GM23248 (cell line): ENCODE results near the gene SPTAN1. TPM values are rescaled to one million over a fixed set of nuclear protein-coding genes. Genes with fewer than 3 reads are reported as not detected.
A peak's percentile ranks its signal among the peaks of the same experiment; 100 is the strongest.

Experiments
- DNase-seq: peaks from one replicate; pipeline ENCODE4 v3.0.0-alpha.2; 2015
- H2AFZ ChIP-seq: fragments of 200-600 bp; sonication (generic); 2 replicates; pipeline ENCODE4 v1.6.1; 2016; ENCODE audit warnings: antibody characterized with exemption
- H3F3A ChIP-seq: fragments of 200-600 bp; sonication (generic); 2 replicates; pipeline ENCODE4 v1.6.1; 2016; ENCODE audit warnings: mild to moderate bottlenecking, antibody characterized with exemption, mixed run types; ENCODE audit not compliant: insufficient read depth
- H3K27ac ChIP-seq: fragments of 200-600 bp; sonication (generic); 2 replicates; pipeline ENCODE4 v1.5.1; 2016; ENCODE audit warnings: mild to moderate bottlenecking
- H3K27me3 ChIP-seq: fragments of 200-600 bp; sonication (generic); replicated peaks from 2 replicates; pipeline ENCODE4 v1.6.1; 2016; ENCODE audit warnings: mild to moderate bottlenecking; ENCODE audit not compliant: insufficient read depth
- H3K36me3 ChIP-seq: fragments of 200-600 bp; sonication (generic); 2 replicates; pipeline ENCODE4 v1.6.1; 2016; ENCODE audit warnings: low read depth, mild to moderate bottlenecking
- H3K4me1 ChIP-seq: fragments of 200-600 bp; sonication (generic); 2 replicates; pipeline ENCODE4 v1.6.1; 2016; ENCODE audit warnings: mild to moderate bottlenecking; ENCODE audit not compliant: insufficient read depth
- H3K4me2 ChIP-seq: fragments of 200-600 bp; sonication (generic); one replicate; pipeline ENCODE4 v1.6.1; 2016; ENCODE audit warnings: mild to moderate bottlenecking; ENCODE audit not compliant: unreplicated experiment
- H3K4me3 ChIP-seq: fragments of 200-600 bp; sonication (generic); 2 replicates; pipeline ENCODE4 v1.5.1; 2016; ENCODE audit warnings: mild to moderate bottlenecking
- H3K79me2 ChIP-seq: fragments of 200-600 bp; sonication (generic); 2 replicates; pipeline ENCODE4 v1.6.1; 2016; ENCODE audit warnings: mild to moderate bottlenecking; ENCODE audit not compliant: insufficient read depth
- H3K9ac ChIP-seq: fragments of 200-600 bp; sonication (generic); 2 replicates; pipeline ENCODE4 v1.6.1; 2016; ENCODE audit warnings: mild to moderate bottlenecking
- H3K9me2 ChIP-seq: fragments of 200-600 bp; sonication (generic); 2 replicates; pipeline ENCODE4 v1.6.1; 2016; ENCODE audit warnings: mixed run types, mild to moderate bottlenecking, moderate library complexity; ENCODE audit not compliant: insufficient read depth
- H3K9me3 ChIP-seq: fragments of 200-600 bp; sonication (generic); one replicate; pipeline ENCODE4 v1.6.1; 2017; ENCODE audit warnings: low read depth
- H4K20me1 ChIP-seq: fragments of 200-600 bp; sonication (generic); 2 replicates; pipeline ENCODE4 v1.6.0; 2016; ENCODE audit not compliant: insufficient read depth
- EZH2 ChIP-seq: fragments of 200-600 bp; sonication (generic); IDR thresholded peaks from 2 replicates; pipeline ENCODE4 v1.6.1; 2018; ENCODE audit warnings: antibody characterized with exemption, mild to moderate bottlenecking; ENCODE audit not compliant: insufficient read depth, poor library complexity, severe bottlenecking
- EZH2phosphoT487 ChIP-seq: fragments of 200-600 bp; sonication (generic); IDR thresholded peaks from 2 replicates; pipeline ENCODE4 v1.6.1; 2018; ENCODE audit warnings: antibody characterized with exemption, moderate library complexity, mild to moderate bottlenecking, low read depth; ENCODE audit not compliant: insufficient read depth
- WGBS, 2 experiments: methylation state at CpG; one replicate each; pipeline ENCODE4 v1.1.6; 2015 to 2017; ENCODE audit warnings: low lambda C conversion rate in 2 of 2, low coverage in 1 of 2; ENCODE audit errors: missing lambda C conversion rate in 2 of 2; 5-methylcytosine and 5-hydroxymethylcytosine counted together
- in situ Hi-C: fragments of 300-500 bp; cut with MboI; formaldehyde crosslinking; loops from 2 replicates; pipeline ENCODE4 v1.15.0; 2020
- polyA plus RNA-seq: library from polyadenylated mRNA; unstranded; fragments of >200 nt; fragmentation: Nextera tagmentation; extraction: Ambion mirVana; gene quantifications from 2 replicates; pipeline ENCODE4 v1.2.1, GENCODE V29; 2016
- total RNA-seq: library from RNA; depleted of rRNA; stranded (reverse); fragments of >200 nt; shearing (Covaris generic); gene quantifications from 2 replicates; pipeline ENCODE4 v1.2.3, GENCODE V29; 2014

The SPTAN1 gene
- total and polyA plus RNA-seq, 2 experiments from 2014 or later: 144 to 275 TPM

DNA sequence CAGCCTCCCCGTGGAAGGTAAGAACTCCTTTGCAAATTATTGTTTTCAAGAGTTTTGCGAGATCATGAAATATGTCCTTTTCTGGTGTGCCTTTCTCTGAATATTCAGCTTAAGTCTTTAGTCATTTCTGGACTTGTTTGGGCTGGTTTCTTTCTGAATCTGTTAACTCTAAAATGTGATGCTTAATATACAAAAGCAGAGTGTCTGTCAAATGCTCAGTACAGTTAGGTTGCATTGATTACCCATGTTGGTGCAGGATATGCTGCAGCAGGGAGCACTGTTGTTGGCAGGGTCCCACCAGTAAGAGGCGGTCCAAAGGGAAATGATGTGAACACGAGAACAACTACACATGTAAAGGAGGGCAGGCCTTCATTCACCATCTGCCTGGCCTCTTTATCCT lies 47.7 kb downstream of the SPTAN1 start:
- H4K20me1 ChIP-seq: no peaks in the 10 kb centered on the region
- no peak overlapping the region for H2AFZ ChIP-seq
- H3K79me2 ChIP-seq: peaks cover 39% of the 10 kb centered on the region
- in situ Hi-C loops: no loop called here
- peaks cover 92% of the 10 kb centered on the region for H3K36me3 ChIP-seq
- 74 to 82% methylated on average over 4 of the region's 4 CpGs for WGBS, 2 experiments
- no peak for TF ChIP-seq EZH2phosphoT487
- no peak for TF ChIP-seq EZH2
- H3K9me3 ChIP-seq: no peaks in the 10 kb centered on the region
- no peak overlapping the region for H3K27ac ChIP-seq
- H3K4me1 ChIP-seq: no peaks in the 10 kb centered on the region
- H3K4me3 ChIP-seq: no peak overlapping the region
- H3K27me3 ChIP-seq: no peaks in the 10 kb centered on the region
- H3K4me2 ChIP-seq: no peak overlapping the region
- DNase-seq: no peak
- peaks cover 35% of the 10 kb centered on the region for H3F3A ChIP-seq
- H3K9me2 ChIP-seq: no peaks in the 10 kb centered on the region
- no peak overlapping the region for H3K9ac ChIP-seq

DNA sequence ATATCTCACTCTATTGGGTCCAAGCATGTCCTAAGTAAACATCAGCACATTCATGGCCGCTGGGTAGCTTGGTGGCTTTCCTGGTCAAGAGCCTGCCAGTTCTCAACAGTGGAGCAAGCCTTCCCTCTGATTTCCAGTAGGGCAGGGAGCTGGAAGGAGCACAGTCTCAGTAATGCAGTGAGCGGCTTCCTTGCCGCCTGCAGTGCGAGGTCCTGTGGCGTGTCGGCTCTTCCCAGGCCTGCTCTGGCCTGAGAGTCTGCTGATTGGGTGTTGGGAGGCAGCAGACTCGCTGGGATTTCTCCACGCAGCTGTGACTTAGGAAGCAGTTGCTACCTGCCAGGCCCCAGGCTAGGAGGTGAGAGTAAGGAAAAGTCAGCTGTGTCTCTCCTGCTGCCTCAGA lies 51.3 kb downstream of the SPTAN1 start:
- Histone ChIP-seq H2AFZ (no peak overlapping the region), H3K9ac (no peak overlapping the region), H3F3A (peaks cover 36% of the 10 kb centered on the region), H3K27ac (no peak overlapping the region), H3K79me2 (peaks cover 29% of the 10 kb centered on the region), H3K4me2 (no peak overlapping the region), H3K4me1 (no peaks in the 10 kb centered on the region), H3K27me3 (no peaks in the 10 kb centered on the region), H3K9me2 (no peaks in the 10 kb centered on the region), H3K36me3 (peaks cover 87% of the 10 kb centered on the region), H3K4me3 (no peak overlapping the region), H3K9me3 (no peaks in the 10 kb centered on the region), H4K20me1 (no peaks in the 10 kb centered on the region)
- DNase-seq: no peak
- TF ChIP-seq EZH2: no peak
- no peak for TF ChIP-seq EZH2phosphoT487
- in situ Hi-C loops: no loop called here
- WGBS, 2 experiments: 95 to 99% methylated on average over 8 of the region's 8 CpGs

DNA sequence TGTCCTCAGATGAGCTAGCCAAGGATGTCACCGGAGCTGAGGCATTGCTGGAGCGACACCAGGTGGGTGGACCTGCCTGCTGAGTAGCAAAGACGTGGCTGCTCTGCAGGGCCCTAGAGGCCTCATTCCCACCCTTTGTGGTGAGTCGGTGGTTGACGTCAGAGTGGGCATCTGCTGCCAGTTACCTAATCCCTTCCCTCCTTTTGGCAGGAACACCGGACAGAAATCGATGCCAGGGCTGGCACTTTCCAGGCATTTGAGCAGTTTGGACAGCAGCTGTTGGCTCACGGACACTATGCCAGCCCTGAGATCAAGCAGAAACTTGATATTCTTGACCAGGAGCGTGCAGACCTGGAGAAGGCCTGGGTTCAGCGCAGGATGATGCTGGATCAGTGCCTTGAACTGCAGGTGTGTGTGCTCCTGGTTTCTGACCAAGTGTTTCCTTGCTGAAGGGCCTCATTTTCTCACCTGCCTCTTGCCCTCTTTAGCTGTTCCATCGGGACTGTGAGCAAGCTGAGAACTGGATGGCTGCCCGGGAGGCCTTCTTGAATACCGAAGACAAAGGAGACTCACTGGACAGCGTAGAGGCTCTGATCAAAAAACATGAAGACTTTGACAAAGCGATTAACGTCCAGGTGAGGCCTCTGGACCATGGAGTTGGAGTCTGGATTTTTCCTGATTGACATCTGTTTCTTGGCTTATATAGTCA lies 55.4 kb downstream of the SPTAN1 start:
- Histone ChIP-seq H3K9me3 (no peaks in the 10 kb centered on the region), H3K4me1 (no peaks in the 10 kb centered on the region), H2AFZ (no peak overlapping the region), H4K20me1 (no peaks in the 10 kb centered on the region), H3K4me2 (no peak overlapping the region), H3K36me3 (peaks cover 94% of the 10 kb centered on the region), H3K9ac (no peak overlapping the region), H3K27me3 (no peaks in the 10 kb centered on the region), H3K9me2 (no peaks in the 10 kb centered on the region), H3K27ac (0 out of 2 replicates have a peak overlapping the region, but pooled peaks have one; percentile 20), H3K79me2 (peaks cover 13% of the 10 kb centered on the region), H3K4me3 (no peak overlapping the region), H3F3A (peaks cover 26% of the 10 kb centered on the region)
- in situ Hi-C loops: no loop called here
- TF ChIP-seq EZH2: no peak
- no peak for TF ChIP-seq EZH2phosphoT487
- 67 to 73% methylated on average over 16 of the region's 16 CpGs for WGBS, 2 experiments
- peak; percentile 50 for DNase-seq

DNA sequence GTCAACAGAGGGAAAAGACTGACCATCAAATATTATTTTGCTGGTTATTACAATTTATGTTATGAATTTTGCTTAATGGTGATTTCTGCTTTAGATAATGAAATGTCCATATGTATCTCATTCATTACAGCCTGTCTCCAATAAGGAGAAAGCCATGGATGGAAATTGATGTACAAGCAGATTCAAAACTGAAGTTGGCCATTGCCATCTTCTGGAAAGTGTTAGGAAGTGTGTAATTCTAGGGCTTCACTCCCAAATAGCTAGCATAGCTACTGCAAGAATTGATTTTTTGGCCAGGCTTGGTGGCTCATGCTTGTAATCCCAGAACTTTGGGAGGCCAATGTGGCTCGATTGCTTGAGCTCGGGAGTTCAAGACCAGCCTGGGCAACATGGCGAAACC lies 58.5 kb downstream of the SPTAN1 start:
- in situ Hi-C loops: no loop called here
- TF ChIP-seq EZH2phosphoT487 (no peak), EZH2 (no peak)
- Histone ChIP-seq H3K27ac (no peak overlapping the region), H3K4me1 (no peaks in the 10 kb centered on the region), H3K27me3 (no peaks in the 10 kb centered on the region), H3K36me3 (peaks cover 95% of the 10 kb centered on the region), H4K20me1 (no peaks in the 10 kb centered on the region), H3K4me3 (no peak overlapping the region), H3K4me2 (no peak overlapping the region), H3K9me2 (no peaks in the 10 kb centered on the region), H3K9me3 (no peaks in the 10 kb centered on the region), H2AFZ (no peak overlapping the region), H3K9ac (no peak overlapping the region), H3K79me2 (peaks cover 10% of the 10 kb centered on the region), H3F3A (peaks cover 37% of the 10 kb centered on the region; the same call in 1 of the 2 replicates)
- WGBS, 2 experiments: 46 to 66% methylated on average over 3 of the region's 3 CpGs
- DNase-seq: no peak
